ENCODE data around the gene LCE1A.

Gene LCE1A
- total RNA-seq = 0 reads per million in 2 donors

- DNase-seq = no peak
Measured at GRCh38 chr1:152827173-152827572, at the start of gene LCE1A. TSS of gene LCE1A (plus strand) at chr1:152827473. CDS start at chr1:152827473, 0 bp downstream.

DNA sequence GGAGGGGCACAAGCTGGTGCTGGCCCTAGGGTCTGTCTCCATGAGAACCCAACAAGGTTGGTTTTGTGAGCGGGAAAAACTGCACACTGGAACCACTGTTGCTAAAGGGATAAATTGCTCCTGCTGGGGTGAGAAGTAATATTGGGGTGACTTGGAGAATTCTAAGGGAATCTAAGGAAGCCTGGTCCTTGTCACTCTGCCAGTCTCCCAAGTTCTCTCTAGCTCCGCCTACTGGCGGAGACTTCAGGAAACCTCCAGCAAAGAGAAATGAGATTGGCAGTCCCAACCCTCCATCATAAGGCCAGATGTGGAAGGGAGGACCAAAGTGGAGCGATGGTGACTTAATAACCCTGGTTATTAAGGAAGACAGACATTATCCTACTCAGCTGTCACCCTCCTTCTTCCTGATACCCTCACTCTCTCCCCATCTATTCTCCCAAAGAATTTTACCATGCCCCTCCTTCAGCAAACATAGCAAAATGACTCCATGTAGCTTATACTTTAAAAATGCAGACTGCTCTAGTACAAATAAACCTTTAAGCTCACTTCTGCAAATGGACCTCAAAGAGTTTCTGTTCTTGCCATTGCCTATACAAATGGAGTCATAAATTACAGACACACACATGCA, 49.6 kb upstream of the LCE1A start:
- no peak for DNase-seq

GRCh38 chr1:152783095-152783494, 44.2 kb upstream of the LCE1A start:
- DNase-seq = no peak

DNA sequence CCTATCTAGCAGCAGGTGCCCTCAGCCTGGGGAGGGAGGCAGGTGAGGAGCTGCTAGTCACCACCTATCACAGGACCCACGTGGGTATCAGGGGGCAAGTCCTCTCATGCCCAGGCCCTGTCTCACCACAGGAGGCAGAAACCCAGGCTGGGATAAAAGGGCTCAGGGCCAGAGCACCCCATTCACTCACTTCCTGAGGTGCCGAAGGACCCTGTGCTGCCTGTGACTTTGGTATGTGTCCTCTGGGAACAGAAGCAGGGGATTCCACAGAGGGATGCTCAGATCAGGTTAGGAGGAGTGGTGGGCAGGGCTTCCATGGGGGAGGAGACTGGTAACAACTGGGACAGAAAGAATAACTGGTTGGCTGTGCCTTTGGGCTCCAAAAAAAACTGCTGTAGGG, 41.2 kb upstream of the LCE1A start, which contains the start of gene LCE1E:
LCE1E (plus strand) TSS at position 181 of the 400 bp plus-strand sequence. CDS start 1,043 bp downstream, outside the sequence.
- DNase-seq = no peak

GRCh38 chr1:152795686-152796085, 31.6 kb upstream of the LCE1A start:
- no peak for DNase-seq

GRCh38 chr1:152796421-152796820, 30.9 kb upstream of the LCE1A start, which contains the start of gene LCE1D:
TSS of gene LCE1D (plus strand) at chr1:152796721. CDS start at chr1:152797795, 1,074 bp downstream.
- DNase-seq = no peak

DNA sequence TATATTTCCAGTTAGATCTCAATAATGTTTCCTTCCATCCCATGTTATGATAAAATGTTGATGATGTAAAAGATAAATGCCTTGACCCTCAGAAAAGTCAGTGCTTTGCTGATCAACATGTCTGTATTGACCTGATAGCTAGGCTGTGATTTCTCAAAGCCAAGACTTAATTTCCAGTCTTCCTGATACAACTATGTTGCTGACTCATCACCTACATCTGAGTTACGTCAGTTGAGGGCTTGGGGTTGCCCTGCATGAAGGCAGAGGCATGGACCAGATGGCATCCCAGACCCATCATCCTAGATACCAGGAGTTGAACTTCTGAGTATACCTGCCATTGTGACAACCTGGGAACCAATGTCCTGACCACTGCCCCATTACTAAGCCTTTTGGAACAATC, 25.9 kb upstream of the LCE1A start:
- DNase-seq = no peak

DNA sequence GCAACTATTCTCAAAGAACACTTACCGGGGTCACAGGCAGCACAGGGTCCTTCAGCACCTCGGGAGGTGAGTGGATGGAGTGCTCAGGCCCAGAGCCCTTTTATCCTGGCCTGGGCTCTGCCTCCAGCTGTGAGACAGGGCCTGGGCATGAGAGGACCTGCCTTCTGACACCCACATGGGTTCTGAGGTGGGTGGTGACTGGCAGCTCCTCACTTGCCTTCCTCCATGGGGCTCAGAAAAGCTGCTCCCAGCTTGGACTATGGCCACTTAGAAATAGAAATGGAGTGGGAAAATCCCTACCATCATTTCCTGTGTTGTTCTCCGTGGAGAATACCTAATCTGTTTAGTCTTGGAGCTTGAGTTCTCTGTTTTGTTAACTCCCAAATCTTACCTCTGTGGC, 20.7 kb upstream of the LCE1A start, which contains the start of gene LCE1C:
LCE1C (minus strand) TSS at position 76 of the 400 bp plus-strand sequence. CDS start 1,173 bp downstream, outside the sequence.
- DNase-seq = no peak

DNA sequence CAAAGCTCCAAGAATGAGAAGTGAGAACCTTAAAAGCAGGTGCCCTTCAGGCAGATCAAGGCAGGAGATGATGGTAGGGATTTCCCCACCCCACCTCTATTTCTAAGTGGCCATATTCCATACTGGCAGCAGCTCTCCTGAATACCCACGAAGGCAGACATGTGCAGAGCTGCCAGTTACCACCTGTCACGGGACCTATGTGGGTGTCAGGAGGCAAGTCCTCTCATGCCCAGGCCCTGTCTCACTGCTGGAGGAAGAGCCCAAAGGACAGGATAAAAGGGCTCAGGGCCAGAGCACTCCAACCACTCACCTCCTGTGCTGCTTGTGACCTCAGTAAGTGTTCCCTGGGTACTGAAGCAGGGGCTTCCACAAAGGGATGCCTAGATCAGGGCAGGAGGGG, 16.2 kb upstream of the LCE1A start:
- no peak for DNase-seq

- no peak for DNase-seq
Measured at GRCh38 chr1:152811671-152812070, 15.6 kb upstream of the LCE1A start, which contains the start of gene LCE1B. TSS of gene LCE1B (plus strand) at chr1:152811971. CDS start at chr1:152812447, 476 bp downstream.

DNA sequence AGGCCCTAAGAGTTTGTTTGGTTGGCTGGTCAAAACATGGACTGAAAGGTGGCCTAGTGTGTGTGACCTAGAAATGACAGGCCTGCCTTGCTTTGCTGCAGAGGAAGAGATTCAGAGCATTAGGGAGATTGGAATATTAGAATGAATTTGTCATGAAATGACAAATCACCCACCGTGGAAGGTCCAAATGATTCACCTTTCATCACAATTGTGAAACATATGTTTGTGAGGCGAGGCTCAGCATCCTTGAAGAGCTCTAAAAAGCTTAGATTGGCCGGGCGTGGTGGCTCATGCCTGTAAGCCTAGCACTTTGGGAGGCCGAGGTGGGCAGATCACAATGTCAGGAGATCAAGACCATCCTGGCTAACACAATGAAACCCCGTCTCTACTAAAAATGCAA, 10.0 kb upstream of the LCE1A start:
- DNase-seq = no peak

GRCh38 chr1:152823294-152823693, 4.0 kb upstream of the LCE1A start:
- no peak for DNase-seq

GRCh38 chr1:152824964-152825363, 2.3 kb upstream of the LCE1A start:
- no peak for DNase-seq

GRCh38 chr1:152836870-152837269, 9.6 kb downstream of the LCE1A start:
- DNase-seq = no peak

DNA sequence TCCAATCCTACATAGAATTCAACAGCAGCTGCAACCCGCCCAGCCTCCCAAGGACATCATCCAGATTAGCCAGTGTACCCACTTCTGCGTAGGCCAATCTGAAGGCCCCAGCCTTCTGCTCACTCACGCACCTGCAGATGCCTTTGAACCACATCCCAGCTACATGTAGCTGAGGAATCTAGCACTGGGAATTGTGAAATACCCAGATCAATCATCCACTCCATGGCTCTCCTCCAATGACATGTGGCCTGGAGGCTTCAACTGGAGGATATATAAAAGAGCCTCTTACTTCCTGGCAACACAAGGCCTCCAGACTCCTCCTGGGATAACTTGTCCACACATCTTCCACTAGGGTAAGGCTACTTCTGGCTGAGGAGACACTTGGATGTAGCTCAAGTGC, 15.3 kb downstream of the LCE1A start, which contains the start of gene LCE6A:
LCE6A (plus strand) TSS at position 301 of the 400 bp plus-strand sequence. CDS start 665 bp downstream, outside the sequence.
- DNase-seq = no peak

GRCh38 chr1:152855661-152856060, 28.4 kb downstream of the LCE1A start:
- no peak for DNase-seq

DNA sequence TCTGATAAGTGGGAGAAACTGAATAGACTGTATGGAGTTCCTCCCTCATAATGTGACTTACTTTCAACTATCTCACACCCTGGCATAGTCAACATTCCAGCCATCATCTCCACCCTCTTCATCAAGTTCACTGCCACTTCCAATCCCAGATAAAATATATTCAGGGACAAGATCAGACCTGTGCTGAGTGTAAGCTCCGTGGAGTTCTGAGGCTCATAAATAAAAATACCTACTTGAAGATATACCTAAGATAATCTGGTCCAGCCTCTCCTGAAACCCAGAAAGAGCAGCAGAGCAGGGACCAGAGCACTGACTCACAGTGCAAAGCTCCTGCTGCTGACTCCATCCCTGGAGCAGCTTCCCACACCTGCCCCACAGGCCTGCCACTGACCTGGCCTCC, 30.8 kb downstream of the LCE1A start:
- no peak for DNase-seq

- DNase-seq = no peak
Measured at GRCh38 chr1:152859696-152860095, 32.4 kb downstream of the LCE1A start, which contains the start of gene LCE7A. TSS of gene LCE7A (plus strand) at chr1:152859996. CDS start at chr1:152860698, 702 bp downstream.

DNA sequence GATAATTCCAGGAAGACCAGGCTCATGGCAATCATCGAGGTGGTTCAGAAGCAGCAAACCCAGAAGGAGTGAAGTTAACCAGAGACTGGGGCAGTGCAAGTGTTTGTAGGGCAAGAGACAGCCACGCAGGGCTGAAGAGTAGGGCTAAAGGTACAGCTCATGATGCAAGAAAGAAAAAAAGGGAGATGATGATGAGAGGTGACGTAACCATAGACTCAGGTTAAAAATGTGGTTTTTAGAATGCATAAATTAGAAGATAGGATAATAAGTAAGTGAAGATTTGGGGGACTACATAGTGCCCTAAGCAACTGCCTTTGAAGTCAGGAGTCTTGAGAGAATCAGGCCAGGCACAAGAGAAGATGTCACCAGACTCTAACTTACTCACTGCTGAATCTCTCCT, 32.9 kb downstream of the LCE1A start:
- DNase-seq = no peak

DNA sequence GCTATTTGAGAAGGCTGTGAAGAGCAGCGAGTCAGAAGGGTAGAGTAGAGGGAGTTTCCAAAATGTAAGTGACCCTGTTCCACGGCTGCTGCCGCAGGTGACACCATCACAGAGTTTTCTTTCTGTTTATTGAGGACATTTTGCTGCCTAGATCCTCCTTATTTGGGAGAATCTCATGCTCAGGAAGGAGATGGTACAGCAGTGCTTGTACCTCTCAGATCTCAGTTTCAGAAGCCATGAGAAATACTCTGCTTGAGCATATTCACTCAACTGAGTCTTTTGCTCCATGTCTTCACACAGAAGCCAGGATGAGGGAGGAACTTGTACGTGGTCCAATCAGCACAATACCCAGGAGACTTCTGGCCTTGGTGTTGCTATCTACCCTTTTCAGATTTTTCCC, 34.1 kb downstream of the LCE1A start:
- no peak for DNase-seq

- DNase-seq = no peak
Measured at GRCh38 chr1:152864443-152864842, 37.2 kb downstream of the LCE1A start.

- no peak for DNase-seq
Measured at GRCh38 chr1:152866321-152866720, 39.0 kb downstream of the LCE1A start.

- no peak for DNase-seq
Measured at GRCh38 chr1:152869808-152870419, 42.6 kb downstream of the LCE1A start.

Measured in activated gamma-delta T cell (primary cell).